GM23338 (cell line): ENCODE results near the gene CLEC3B.

ENCODE experiments used
- EZH2 ChIP-seq: fragments of 200-600 bp; sonication (generic); IDR thresholded peaks from one replicate; pipeline ENCODE4 v1.8.0; 2017; ENCODE audit warnings: antibody characterized with exemption, mild to moderate bottlenecking, low read depth; ENCODE audit not compliant: unreplicated experiment
- POLR2AphosphoS5 ChIP-seq: IDR thresholded peaks from 2 replicates; pipeline ENCODE4 v1.6.1; 2016; ENCODE audit warnings: antibody characterized with exemption, low read depth
- TF ChIP-seq, protein P1 (sequence below), 2 experiments: fragments of 200-600 bp in 1 of 2; sonication (generic) in 1 of 2; conservative IDR thresholded peaks; 2 replicates each; pipeline versions ENCODE4 v1.5.1 to v1.6.1; 2016 to 2017; ENCODE audit warnings: antibody characterized with exemption in 2 of 2, low read depth in 2 of 2, mild to moderate bottlenecking in 2 of 2, moderate library complexity in 1 of 2

DNA sequence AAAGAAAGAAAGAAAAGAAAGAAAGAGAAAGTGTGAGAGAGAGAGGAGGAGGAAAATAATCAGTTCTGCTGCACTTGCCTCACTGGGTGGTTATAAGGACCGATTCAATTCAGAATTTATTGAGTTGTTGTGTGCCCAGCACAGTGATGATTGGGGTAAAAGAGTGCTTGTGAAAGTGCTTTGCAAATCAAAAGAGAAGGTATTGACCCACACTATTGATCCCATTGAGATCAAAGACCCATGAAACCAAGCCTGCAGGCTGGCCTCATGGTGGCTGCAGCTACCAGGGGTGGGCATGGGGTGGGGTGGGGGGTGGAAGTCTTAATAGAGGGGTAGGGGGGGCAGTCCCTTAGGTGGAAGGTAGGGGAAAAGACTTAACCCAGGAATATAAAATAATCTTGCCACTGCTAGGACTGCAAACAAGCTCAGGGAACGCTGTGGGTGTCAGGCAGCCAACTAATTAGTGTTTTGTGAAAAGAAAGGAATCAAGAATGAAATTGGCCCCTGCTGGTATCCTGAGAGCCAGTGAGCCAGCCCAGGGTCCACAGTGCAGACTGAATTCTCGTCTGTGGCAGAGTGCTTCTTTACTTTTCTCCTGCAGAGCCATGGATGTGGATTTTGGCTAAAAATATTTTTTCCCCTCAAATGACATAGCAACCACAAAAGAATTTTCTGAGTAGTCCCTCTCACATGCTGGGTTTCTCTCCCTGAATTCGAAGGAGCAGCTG lies 34.2 kb downstream of the CLEC3B start:
- TF ChIP-seq, protein P1, sequence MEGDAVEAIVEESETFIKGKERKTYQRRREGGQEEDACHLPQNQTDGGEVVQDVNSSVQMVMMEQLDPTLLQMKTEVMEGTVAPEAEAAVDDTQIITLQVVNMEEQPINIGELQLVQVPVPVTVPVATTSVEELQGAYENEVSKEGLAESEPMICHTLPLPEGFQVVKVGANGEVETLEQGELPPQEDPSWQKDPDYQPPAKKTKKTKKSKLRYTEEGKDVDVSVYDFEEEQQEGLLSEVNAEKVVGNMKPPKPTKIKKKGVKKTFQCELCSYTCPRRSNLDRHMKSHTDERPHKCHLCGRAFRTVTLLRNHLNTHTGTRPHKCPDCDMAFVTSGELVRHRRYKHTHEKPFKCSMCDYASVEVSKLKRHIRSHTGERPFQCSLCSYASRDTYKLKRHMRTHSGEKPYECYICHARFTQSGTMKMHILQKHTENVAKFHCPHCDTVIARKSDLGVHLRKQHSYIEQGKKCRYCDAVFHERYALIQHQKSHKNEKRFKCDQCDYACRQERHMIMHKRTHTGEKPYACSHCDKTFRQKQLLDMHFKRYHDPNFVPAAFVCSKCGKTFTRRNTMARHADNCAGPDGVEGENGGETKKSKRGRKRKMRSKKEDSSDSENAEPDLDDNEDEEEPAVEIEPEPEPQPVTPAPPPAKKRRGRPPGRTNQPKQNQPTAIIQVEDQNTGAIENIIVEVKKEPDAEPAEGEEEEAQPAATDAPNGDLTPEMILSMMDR (conservative IDR thresholded peaks at IDR 0.05; ENCODE audit: low read depth in 2 of 2): no peak
- TF ChIP-seq EZH2: no peak
- no peak for TF ChIP-seq POLR2AphosphoS5
